SK-N-SH treated with all-trans-retinoic acid at 6 μM for 48 hours (cell line): ENCODE results near the gene TMEM147.
A peak's percentile ranks its signal among the peaks of the same experiment; 100 is the strongest.

Experiments used
- ATAC-seq: fragments of 200-7000 bp; cut with Tn5 transposase; 3 replicates; pipeline ENCODE4 v1.9.1; 2020; ENCODE audit warnings: mild to moderate bottlenecking, moderate library complexity
- ARNTL ChIP-seq: fragments of 450-650 bp; formaldehyde crosslinking; IDR thresholded peaks from 2 replicates; pipeline ENCODE4 v1.5.0; 2020; ENCODE audit warnings: low read depth, mild to moderate bottlenecking, moderate library complexity, borderline replicate concordance
- BACH2 ChIP-seq: fragments of 250-450 bp; sonication (Bioruptor Pico); IDR thresholded peaks from 2 replicates; pipeline ENCODE4 v1.9.0; 2021; ENCODE audit warnings: mild to moderate bottlenecking, borderline replicate concordance
- CREB5 ChIP-seq: fragments of 250-450 bp; sonication (Bioruptor Pico); IDR thresholded peaks from 2 replicates; pipeline ENCODE4 v1.5.1; 2020; ENCODE audit warnings: low read depth, mild to moderate bottlenecking, moderate library complexity
- CSRNP3 ChIP-seq: fragments of 250-450 bp; sonication (Bioruptor Pico); IDR thresholded peaks from 2 replicates; pipeline ENCODE4 v1.5.1; 2021; ENCODE audit warnings: mild to moderate bottlenecking, moderate library complexity
- GLIS3 ChIP-seq: fragments of 250-450 bp; sonication (Bioruptor Pico); IDR thresholded peaks from 2 replicates; pipeline ENCODE4 v1.5.0; 2020; ENCODE audit warnings: mild to moderate bottlenecking, moderate library complexity
- ISL1 ChIP-seq: fragments of 250-450 bp; sonication (Bioruptor Pico); IDR thresholded peaks from 2 replicates; pipeline ENCODE4 v2.1.2; 2022; ENCODE audit warnings: mild to moderate bottlenecking, moderate library complexity
- OSR1 ChIP-seq: fragments of 250-450 bp; sonication (Bioruptor Pico); IDR thresholded peaks from 2 replicates; pipeline ENCODE4 v1.8.0; 2022; ENCODE audit warnings: moderate library complexity, mild to moderate bottlenecking, inconsistent platforms
- PATZ1 ChIP-seq: fragments of 250-450 bp; sonication (Bioruptor Pico); IDR thresholded peaks from 2 replicates; pipeline ENCODE4 v1.8.0; 2020; ENCODE audit warnings: mild to moderate bottlenecking, moderate library complexity, borderline replicate concordance
- POU6F1 ChIP-seq: fragments of 250-450 bp; sonication (Bioruptor Pico); IDR thresholded peaks from 2 replicates; pipeline ENCODE4 v1.8.0; 2021; ENCODE audit warnings: low read depth, mild to moderate bottlenecking, moderate library complexity, borderline replicate concordance
- PPARA ChIP-seq: fragments of 250-450 bp; sonication (Bioruptor Pico); IDR thresholded peaks from 2 replicates; pipeline ENCODE4 v1.5.0; 2020; ENCODE audit warnings: mild to moderate bottlenecking, borderline replicate concordance
- RARB ChIP-seq: fragments of 250-450 bp; sonication (Bioruptor Pico); IDR thresholded peaks from 2 replicates; pipeline ENCODE4 v1.8.0; 2021; ENCODE audit warnings: mild to moderate bottlenecking, moderate library complexity
- SNAI2 ChIP-seq: fragments of 250-450 bp; sonication (Bioruptor Pico); IDR thresholded peaks from 2 replicates; pipeline ENCODE4 v1.5.0; 2020; ENCODE audit warnings: mild to moderate bottlenecking, moderate library complexity
- TCF4 ChIP-seq: fragments of 250-450 bp; sonication (Bioruptor Pico); IDR thresholded peaks from 2 replicates; pipeline ENCODE4 v1.8.0; 2021; ENCODE audit warnings: mild to moderate bottlenecking, moderate library complexity, borderline replicate concordance
- TOX ChIP-seq: fragments of 250-450 bp; sonication (Bioruptor Pico); IDR thresholded peaks from 2 replicates; pipeline ENCODE4 v1.8.0; 2021; ENCODE audit warnings: mild to moderate bottlenecking, moderate library complexity, borderline replicate concordance
- TSHZ2 ChIP-seq: fragments of 250-450 bp; sonication (Bioruptor Pico); IDR thresholded peaks from 2 replicates; pipeline ENCODE4 v1.5.0; 2020; ENCODE audit warnings: mild to moderate bottlenecking, moderate library complexity
- ZC3H10 ChIP-seq: fragments of 250-450 bp; sonication (Bioruptor Pico); IDR thresholded peaks from 2 replicates; pipeline ENCODE4 v1.5.1; 2021; ENCODE audit warnings: mild to moderate bottlenecking, moderate library complexity
- ZFP3 ChIP-seq: fragments of 250-450 bp; sonication (Bioruptor Pico); IDR thresholded peaks from 2 replicates; pipeline ENCODE4 v1.5.0; 2020; ENCODE audit warnings: mild to moderate bottlenecking, moderate library complexity
- ZFP30 ChIP-seq: fragments of 450-650 bp; formaldehyde crosslinking; IDR thresholded peaks from 2 replicates; pipeline ENCODE4 v1.5.0; 2022; ENCODE audit warnings: mild to moderate bottlenecking, moderate library complexity
- ZNF565 ChIP-seq: fragments of 450-650 bp; formaldehyde crosslinking; conservative IDR thresholded peaks from 2 replicates; pipeline ENCODE4 v1.5.0; 2020; ENCODE audit warnings: low read depth, mild to moderate bottlenecking, moderate library complexity
- ZNF70 ChIP-seq: fragments of 450-650 bp; formaldehyde crosslinking; IDR thresholded peaks from 2 replicates; pipeline ENCODE4 v1.5.0; 2020; ENCODE audit warnings: mild to moderate bottlenecking, moderate library complexity
- ZNF8 ChIP-seq: fragments of 450-650 bp; formaldehyde crosslinking; IDR thresholded peaks from 2 replicates; pipeline ENCODE4 v1.5.0; 2020; ENCODE audit warnings: mild to moderate bottlenecking, moderate library complexity

The TMEM147 gene

GRCh38 chr19:35557539-35558399, 12.3 kb downstream of the TMEM147 start (continued):
- TF ChIP-seq POU6F1 (CRISPR knock-in tag) (no peak), TOX (CRISPR knock-in tag) (no peak), SNAI2 (CRISPR knock-in tag) (no peak)
- TF ChIP-seq, all 23 proteins: peak for 0

GRCh38 chr19:35558400-35559280, 13.2 kb downstream of the TMEM147 start:
- no peak for TF ChIP-seq GLIS3
- no peak for TF ChIP-seq ZNF70 (CRISPR knock-in tag)
- TF ChIP-seq TCF4 (CRISPR knock-in tag), result no peak
- TF ChIP-seq CSRNP3 (CRISPR knock-in tag), result no peak
- TF ChIP-seq RARB (CRISPR knock-in tag), result no peak
- no peak for TF ChIP-seq TSHZ2 (CRISPR knock-in tag)
- TF ChIP-seq ZFP30 (CRISPR knock-in tag), result no peak
- no peak for TF ChIP-seq ARNTL (CRISPR knock-in tag)
- TF ChIP-seq ISL1 (CRISPR knock-in tag), result no peak
- TF ChIP-seq BACH2 (CRISPR knock-in tag), result no peak
- no peak for TF ChIP-seq PPARA
- TF ChIP-seq ZFP3, result no peak
- no peak for TF ChIP-seq CREB5
- TF ChIP-seq ZNF565, result no peak
- no peak for TF ChIP-seq TOX (CRISPR knock-in tag)
- no peak for TF ChIP-seq SNAI2 (CRISPR knock-in tag)
- TF ChIP-seq ZC3H10 (CRISPR knock-in tag), result no peak
- TF ChIP-seq ZNF8, result no peak
- no peak for TF ChIP-seq PATZ1
- TF ChIP-seq, all 23 proteins: peak for 0
- ATAC-seq, result peak; percentile 5; the same call in 2 of the 3 replicates

- no peak for ATAC-seq
- TF ChIP-seq CREB5 (no peak), TOX (CRISPR knock-in tag) (no peak), ISL1 (CRISPR knock-in tag) (no peak), TCF4 (CRISPR knock-in tag) (no peak), TSHZ2 (CRISPR knock-in tag) (no peak), OSR1 (no peak)
These were observed 13.8 kb downstream of the TMEM147 start for GRCh38 chr19:35559281-35559659.
